HepG2 (cell line): ENCODE measurements around the gene MYOM1. TPM values are rescaled to one million over a fixed set of nuclear protein-coding genes. Genes with fewer than 3 reads are reported as not detected.

Experiments used
- ATAC-seq: fragments of 200-7000 bp; cut with Tn5 transposase; 3 replicates; pipeline ENCODE4 v1.9.1; 2020; ENCODE audit warnings: mild to moderate bottlenecking, moderate library complexity
- BruUV-seq: library from RNA; stranded (reverse); fragments of 400-500 nt; replicated peaks from 2 replicates; lab custom pipeline; 2021; lab: Mats Ljungman, UMichigan
- CTCF ChIA-PET: fragments of 300-600 bp; formaldehyde crosslinking; extraction: SDS; loops from one replicate; lab custom pipeline; 2021; ENCODE audit warnings: low total read pairs, inconsistent platforms, low intra/inter-chr PET ratio; lab: Yijun Ruan, JAX
- POLR2A ChIA-PET: fragments of 350-600 bp; sonication (Branson Sonifier 250); formaldehyde crosslinking; loops from one replicate; lab custom pipeline; 2020; ENCODE audit warnings: antibody characterized with exemption, inconsistent platforms; lab: Yijun Ruan, JAX
- DNase-seq: peaks from one replicate; pipeline ENCODE4 v3.0.0-alpha.2; 2015; ENCODE audit warnings: low spot score
- FAIRE-seq: peaks from 3 replicates; lab custom pipeline; 2011; peaks lifted over from hg19 to GRCh38; lab: Jason Lieb, UNC
- H2AFZ ChIP-seq: one replicate; pipeline ENCODE4 v1.6.1; 2011; ENCODE audit warnings: low read length, inconsistent platforms
- H3K27ac ChIP-seq: fragments of 300-600 bp; 3 replicates; pipeline ENCODE4 v1.8.0; 2011; ENCODE audit warnings: mixed run types, mild to moderate bottlenecking, mixed read lengths, low read length, inconsistent platforms; ENCODE audit not compliant: insufficient read depth; ENCODE audit errors: extremely low read length
- H3K27me3 ChIP-seq, 2 experiments: fragments of 200-600 bp in 1 of 2; 2 replicates in 1 of 2; 3 replicates in 1 of 2; pipeline versions ENCODE4 v1.6.0 to v1.8.0; 2011; ENCODE audit warnings: low read length in 2 of 2, mild to moderate bottlenecking in 2 of 2, moderate library complexity in 2 of 2, inconsistent platforms in 1 of 2; ENCODE audit not compliant: insufficient read depth in 2 of 2, control insufficient read depth in 1 of 2
- H3K36me3 ChIP-seq, 2 experiments: fragments of 200-600 bp in 1 of 2; replicated peaks in 1 of 2; 2 replicates in 1 of 2; 3 replicates in 1 of 2; pipeline versions ENCODE4 v1.5.1 to v1.8.0; 2011; ENCODE audit warnings: low read length in 2 of 2, inconsistent platforms in 1 of 2; ENCODE audit not compliant: insufficient read depth in 2 of 2, control insufficient read depth in 1 of 2
- H3K4me1 ChIP-seq: 2 replicates; pipeline ENCODE4 v1.5.1; 2012; ENCODE audit warnings: low read length, inconsistent platforms; ENCODE audit not compliant: insufficient read depth
- H3K4me2 ChIP-seq: 2 replicates; pipeline ENCODE4 v1.6.0; 2011; ENCODE audit warnings: low read depth, low read length, inconsistent platforms
- H3K4me3 ChIP-seq, 3 experiments: fragments of 200-600 bp in 1 of 3; sonication (generic), shearing (Covaris generic) in 1 of 3; replicated peaks in 1 of 3; 2 replicates each; pipeline ENCODE4 v1.5.1; 2011 to 2016; ENCODE audit warnings: low read length in 3 of 3, inconsistent platforms in 2 of 3, low read depth in 2 of 3, mild to moderate bottlenecking in 2 of 3, control low read depth in 1 of 3, mixed read lengths in 1 of 3; ENCODE audit not compliant: insufficient read depth in 1 of 3
- H3K79me2 ChIP-seq: one replicate; pipeline ENCODE4 v1.6.1; 2011; ENCODE audit warnings: low read length, inconsistent platforms; ENCODE audit not compliant: insufficient read depth
- H3K9ac ChIP-seq: 2 replicates; pipeline ENCODE4 v1.6.0; 2011; ENCODE audit warnings: mild to moderate bottlenecking, low read depth, low read length, inconsistent platforms; ENCODE audit not compliant: insufficient read depth
- H3K9me3 ChIP-seq: 2 replicates; pipeline ENCODE4 v1.5.1; 2012; ENCODE audit warnings: mild to moderate bottlenecking, low read length
- H4K20me1 ChIP-seq: 2 replicates; pipeline ENCODE4 v1.6.0; 2011; ENCODE audit warnings: inconsistent platforms, mild to moderate bottlenecking, low read length, moderate library complexity; ENCODE audit not compliant: insufficient read depth
- BRD4 ChIP-seq: sonication (generic); formaldehyde crosslinking; IDR thresholded peaks from 2 replicates; pipeline ENCODE4 v1.4.0; 2020; ENCODE audit warnings: missing genetic modification reagents
- CBFB ChIP-seq: sonication (generic); formaldehyde crosslinking; IDR thresholded peaks from 2 replicates; pipeline ENCODE4 v1.4.0; 2020; ENCODE audit warnings: missing genetic modification reagents
- NCOA5 ChIP-seq: sonication (generic); formaldehyde crosslinking; IDR thresholded peaks from 2 replicates; pipeline ENCODE4 v1.4.0; 2020; ENCODE audit warnings: missing genetic modification reagents
- SKIL ChIP-seq: sonication (generic); formaldehyde crosslinking; IDR thresholded peaks from 2 replicates; pipeline ENCODE4 v1.8.0; 2022; ENCODE audit warnings: missing genetic modification reagents, mild to moderate bottlenecking, moderate library complexity, borderline replicate concordance
- SMAD3 ChIP-seq: sonication (generic); formaldehyde crosslinking; IDR thresholded peaks from 2 replicates; pipeline ENCODE4 v1.4.0; 2020; ENCODE audit warnings: missing genetic modification reagents
- SP2 ChIP-seq: sonication (generic); formaldehyde crosslinking; IDR thresholded peaks from 2 replicates; pipeline ENCODE4 v1.5.1; 2020; ENCODE audit warnings: mild to moderate bottlenecking, missing genetic modification reagents
- ZBTB40 ChIP-seq, 2 experiments: fragments of 450-650 bp in 1 of 2; sonication (generic) in 1 of 2; formaldehyde crosslinking in 1 of 2; IDR thresholded peaks; 2 replicates each; pipeline versions ENCODE4 v1.6.1 to v1.8.0; 2016 to 2022; ENCODE audit warnings: antibody characterized with exemption in 1 of 2, mild to moderate bottlenecking in 1 of 2, missing genetic modification reagents in 1 of 2
- ZMAT5 ChIP-seq: sonication (generic); formaldehyde crosslinking; IDR thresholded peaks from 2 replicates; pipeline ENCODE4 v1.5.0; 2020; ENCODE audit warnings: mild to moderate bottlenecking, low read depth, missing genetic modification reagents, borderline replicate concordance
- ZNF12 ChIP-seq: sonication (generic); formaldehyde crosslinking; IDR thresholded peaks from 2 replicates; pipeline ENCODE4 v1.5.0; 2020; ENCODE audit warnings: missing genetic modification reagents
- ZSCAN12 ChIP-seq: sonication (generic); formaldehyde crosslinking; IDR thresholded peaks from 2 replicates; pipeline ENCODE4 v1.9.0; 2021; ENCODE audit warnings: mild to moderate bottlenecking, missing genetic modification reagents
- WGBS: methylation state at CpG from one replicate; pipeline ENCODE4 v1.1.6; 2017; ENCODE audit warnings: low lambda C conversion rate; 5-methylcytosine and 5-hydroxymethylcytosine counted together
- in situ Hi-C: cut with HindIII; loops from 2 replicates; pipeline ENCODE4 v1.10.0; 2017; ENCODE audit warnings: low pct_unique_long_range_greater_than_20kb; ENCODE audit not compliant: extremely low pct_ligation_motif_present
- intact Hi-C: fragments of 100-400 bp; cut with micrococcal nuclease; formaldehyde crosslinking; loops from one replicate; pipeline ENCODE4 v1.10.0; 2022; ENCODE audit not compliant: unreplicated experiment
- polyA plus RNA-seq, 8 experiments: library from polyadenylated mRNA; depleted of rRNA in 3 of 8; stranded (reverse) in 7 of 8; unstranded in 1 of 8; fragments of >200 nt; fragmentation: Illumina TruSeq in 4 of 8; extraction: Trizol in 4 of 8; gene quantifications; 2 replicates each; pipeline versions ENCODE4 v1.2.1 to v1.2.3, GENCODE V29; 2011 to 2016; ENCODE audit warnings: low read depth in 4 of 8, missing spikeins in 1 of 8, mixed read lengths in 1 of 8; ENCODE audit not compliant: insufficient read depth in 1 of 8
- total RNA-seq, 5 experiments: library from RNA; depleted of rRNA; stranded (reverse); fragments of >200 nt; fragmentation: Illumina TruSeq; extraction: Trizol; gene quantifications; 2 replicates each; pipeline ENCODE4 v1.2.3, GENCODE V29; 2016; ENCODE audit warnings: low read depth in 1 of 5

Gene MYOM1
- total and polyA plus RNA-seq, 2 of the 13 experiments (the other 11 are each of a cell fraction or from before 2014, with no cell fraction given), result 0.46 to 0.98 TPM

GRCh38 chr18:3221496-3221895 is 1.7 kb upstream of the MYOM1 start:
- no peaks in the 10 kb centered on the region for H3K27me3 ChIP-seq
- H3K4me3 ChIP-seq, result no peak overlapping the region
- H3K9me3 ChIP-seq, result no peaks in the 10 kb centered on the region
- 97% methylated on average over 6 of the region's 6 CpGs for WGBS
- DNase-seq (no peak), ATAC-seq (no peak)
- H2AFZ ChIP-seq, result no peak overlapping the region
- H3K4me1 ChIP-seq, result peaks cover 59% of the 10 kb centered on the region
- H3K27ac ChIP-seq, result no peak overlapping the region
- H3K9ac ChIP-seq, result no peak overlapping the region
- in situ Hi-C loops, result no loop called here
- TF ChIP-seq SKIL (CRISPR knock-in tag) (no peak), CBFB (CRISPR knock-in tag) (no peak), ZNF12 (CRISPR knock-in tag) (no peak), ZBTB40 (IDR thresholded peaks at IDR 0.05) (no peak), ZBTB40 (CRISPR knock-in tag; IDR thresholded peaks at IDR 0.05) (no peak), SP2 (CRISPR knock-in tag) (no peak), SMAD3 (CRISPR knock-in tag) (no peak), BRD4 (CRISPR knock-in tag) (no peak), NCOA5 (CRISPR knock-in tag) (no peak), ZMAT5 (CRISPR knock-in tag) (no peak), ZSCAN12 (CRISPR knock-in tag) (no peak)
- TF ChIP-seq, all 625 proteins: peak for 0
- intact Hi-C loops, result no loop called here
- POLR2A ChIA-PET, result no interaction called here
- Histone ChIP-seq H3K79me2 (no peaks in the 10 kb centered on the region), H4K20me1 (no peaks in the 10 kb centered on the region), H3K36me3 (no peaks in the 10 kb centered on the region), H3K4me2 (no peak overlapping the region)
- FAIRE-seq, result no peak
- CTCF ChIA-PET, result no interaction called here
- BruUV-seq, result no TSS peak
